Mesenteric fat pad (tissue), 1 donor: ENCODE data around the gene CD44. TPM values are rescaled to one million over a fixed set of nuclear protein-coding genes. Genes with fewer than 3 reads are reported as not detected.

ENCODE experiments used
- DNase-seq: peaks from one replicate; pipeline ENCODE4 v3.0.0-alpha.2; 2020; ENCODE audit warnings: low spot score
- total RNA-seq: library from RNA; stranded (reverse); fragmentation: NEBNext Ultra II Directional; extraction: Animal tissue kit (Norgen Biotek cat#: 25700); gene quantifications from one replicate; pipeline ENCODE4 v1.2.1, GENCODE V29; 2021
- donor health status: DM: yes; HTN: yes; CAD: no.

Gene CD44
- total RNA-seq, 1 donor from 2014 or later: 280 TPM

DNA sequence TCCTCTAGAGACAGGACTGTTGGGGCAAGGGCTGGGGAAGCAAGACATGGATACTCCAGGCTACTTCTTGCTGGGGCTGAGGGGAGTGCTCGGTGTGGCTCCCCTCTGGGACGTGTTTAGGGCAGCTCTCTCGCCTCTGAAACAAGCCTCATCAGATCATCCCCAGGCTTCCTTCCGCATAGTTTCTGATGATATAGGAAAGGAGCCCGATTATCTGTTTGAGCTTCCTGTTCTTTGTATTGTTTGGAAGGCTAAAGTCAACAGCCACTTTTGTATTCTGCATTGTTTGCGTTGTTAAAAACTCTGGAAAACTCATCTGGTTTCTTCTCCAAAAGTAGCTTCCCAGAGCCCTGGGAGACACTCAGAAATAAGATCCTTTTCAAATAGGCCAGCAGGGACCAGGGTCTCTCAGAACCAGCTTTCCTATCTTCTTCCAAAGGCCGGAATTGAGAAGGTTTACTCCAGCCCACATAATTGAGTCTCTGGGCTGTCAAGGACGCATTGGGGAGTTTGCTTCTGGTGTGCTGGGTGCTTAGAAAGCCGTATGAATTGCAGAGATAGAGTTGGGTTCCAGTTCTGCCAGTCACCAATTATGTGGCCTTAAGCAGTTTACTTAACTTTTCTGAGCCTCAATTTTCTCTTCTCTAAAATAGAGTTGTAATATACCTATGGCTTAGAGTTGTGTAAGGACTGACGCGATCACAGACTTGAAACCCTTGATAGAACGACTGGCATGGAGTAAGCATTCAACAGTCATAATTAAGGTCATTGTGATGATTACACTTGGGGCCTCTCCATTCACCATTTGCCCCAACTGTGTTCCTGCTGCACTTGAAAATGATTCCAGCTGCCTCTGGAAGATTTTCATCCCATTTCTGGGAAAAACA, 19.1 kb downstream of the CD44 start:
- no peak for DNase-seq

DNA sequence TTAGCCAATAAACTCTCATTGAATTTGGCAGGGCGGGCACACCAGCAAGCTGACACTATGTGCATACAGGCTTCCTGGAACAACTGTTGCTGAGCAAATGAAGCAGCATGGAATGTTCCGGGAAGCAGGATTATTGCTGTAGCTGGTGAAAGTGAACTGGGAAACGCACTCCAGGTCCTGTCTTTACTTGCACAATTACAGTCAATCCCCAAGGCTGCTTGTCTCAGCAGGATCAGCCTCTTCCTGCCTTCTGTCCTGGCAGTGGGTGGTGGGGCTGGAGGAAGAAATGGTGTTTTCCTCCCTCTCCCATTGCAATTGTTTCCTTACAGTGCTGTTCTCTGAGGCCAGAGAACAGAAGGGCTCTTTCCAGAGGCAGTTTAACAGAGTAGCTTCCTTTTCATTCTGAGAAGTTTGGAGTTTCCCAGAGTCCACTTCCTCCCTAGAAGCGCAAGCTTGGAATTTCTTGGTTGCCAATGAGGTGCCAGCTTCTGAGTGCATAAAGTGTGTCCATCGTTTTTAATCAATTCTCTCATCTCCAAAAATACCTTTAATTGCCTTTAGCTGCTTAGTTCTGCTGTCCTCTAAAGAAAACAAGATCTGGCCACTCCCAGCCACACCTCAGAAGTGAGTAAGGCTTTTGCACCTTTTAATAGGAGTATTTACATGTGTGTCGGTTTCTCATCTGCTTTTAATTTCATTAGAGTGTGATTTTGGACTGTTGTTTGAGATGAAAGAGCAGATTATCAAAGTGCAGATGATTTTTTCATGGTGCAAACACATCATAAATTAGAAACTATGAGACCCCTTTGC, 19.9 kb downstream of the CD44 start:
- DNase-seq: no peak

DNA sequence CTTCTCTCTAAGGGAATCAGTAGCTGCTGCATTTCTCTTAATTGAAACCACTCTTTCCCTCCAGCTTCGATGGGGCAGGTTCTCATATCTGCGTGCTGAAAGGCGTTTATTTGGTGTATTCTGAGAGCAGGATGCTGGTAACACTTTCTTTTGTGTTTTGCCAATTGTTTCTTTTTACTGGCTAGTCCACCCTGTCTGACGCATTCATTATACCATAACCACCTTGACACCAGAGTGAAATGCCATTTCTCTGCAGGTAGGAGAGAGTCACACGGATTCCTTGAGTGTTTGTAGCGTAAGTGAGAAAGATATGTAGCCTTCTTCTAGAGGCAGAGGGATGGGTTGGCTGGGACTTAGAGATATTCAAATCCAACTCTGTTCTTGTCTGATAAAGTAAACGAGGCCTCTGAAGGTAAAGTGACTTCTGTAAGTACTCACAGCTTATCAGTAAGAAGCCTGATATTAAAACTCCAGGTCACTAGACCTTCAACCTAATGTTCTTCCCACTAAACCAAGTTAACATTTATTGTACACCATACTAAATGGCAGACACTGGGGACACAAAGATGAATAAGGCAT, 21.4 kb downstream of the CD44 start:
- DNase-seq: no peak

DNA sequence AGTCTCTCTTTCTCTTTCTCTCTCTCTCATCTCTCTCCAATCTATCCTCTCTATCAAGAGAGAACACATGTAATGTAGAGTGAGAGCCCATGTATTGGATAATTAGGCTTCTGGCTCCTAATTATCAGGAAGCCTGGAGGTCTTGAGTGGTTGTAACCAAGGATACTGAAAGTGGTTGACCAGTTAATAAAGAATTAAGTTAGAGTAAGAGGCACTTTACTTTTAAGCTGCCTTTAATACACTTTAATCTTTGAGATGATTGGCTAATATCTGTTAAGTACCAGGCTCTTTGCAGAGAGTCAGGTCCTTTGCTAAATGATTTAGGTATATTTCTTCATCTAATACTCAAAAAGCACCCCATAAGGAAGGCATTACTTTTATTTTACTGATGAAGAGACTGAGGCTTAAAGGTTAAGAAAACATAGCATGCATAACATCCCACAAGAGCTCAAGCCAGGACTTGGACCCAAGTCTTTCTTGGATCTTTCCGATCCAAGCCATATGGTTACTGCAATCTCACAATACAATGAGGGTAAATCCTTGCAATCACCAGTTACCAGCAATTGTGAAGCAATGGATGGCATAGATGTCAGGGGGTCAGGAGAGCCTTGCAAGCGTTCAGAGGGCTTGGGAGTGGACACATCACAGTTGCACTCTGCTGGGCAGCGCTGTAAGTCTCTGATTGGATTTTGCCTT, 22.1 kb downstream of the CD44 start:
- DNase-seq: no peak

DNA sequence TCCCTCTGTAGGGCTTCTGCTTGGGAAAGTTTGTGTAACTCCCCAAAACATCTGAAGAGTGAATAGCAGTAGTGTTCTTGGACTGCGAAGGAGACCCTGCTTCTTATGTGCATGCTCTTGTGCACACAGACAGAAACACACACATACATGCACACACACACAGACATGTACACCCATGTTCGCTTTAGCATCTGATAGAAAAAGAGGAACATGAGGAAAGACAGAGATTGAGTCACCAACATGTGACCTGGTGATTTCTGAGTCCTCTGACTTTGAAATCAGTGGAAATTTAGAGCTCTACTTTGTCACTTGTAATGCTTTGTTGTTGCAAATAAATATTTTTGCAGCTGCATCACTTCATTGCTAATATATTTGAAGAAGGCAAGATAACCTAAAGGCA, 23.8 kb downstream of the CD44 start:
- no peak for DNase-seq

DNA sequence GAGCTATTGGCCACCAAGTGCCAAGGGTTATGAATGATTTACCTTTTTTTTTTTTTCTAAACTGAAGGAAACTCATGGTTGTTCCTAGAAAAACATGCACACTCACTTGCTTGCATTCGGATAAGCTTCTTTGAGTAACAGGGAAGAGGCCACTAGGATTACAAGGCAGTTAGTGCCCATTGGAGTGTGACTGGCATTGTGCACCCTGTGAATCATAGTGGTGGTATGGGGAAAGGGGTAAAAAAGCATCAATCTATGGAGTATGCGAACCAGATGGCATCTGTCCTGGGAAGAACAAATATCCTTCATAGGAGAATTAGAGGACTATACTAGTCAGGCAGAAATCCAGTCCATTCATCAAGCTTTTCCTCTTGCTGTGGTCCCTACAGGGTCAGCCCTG, 24.2 kb downstream of the CD44 start:
- DNase-seq: no peak

DNA sequence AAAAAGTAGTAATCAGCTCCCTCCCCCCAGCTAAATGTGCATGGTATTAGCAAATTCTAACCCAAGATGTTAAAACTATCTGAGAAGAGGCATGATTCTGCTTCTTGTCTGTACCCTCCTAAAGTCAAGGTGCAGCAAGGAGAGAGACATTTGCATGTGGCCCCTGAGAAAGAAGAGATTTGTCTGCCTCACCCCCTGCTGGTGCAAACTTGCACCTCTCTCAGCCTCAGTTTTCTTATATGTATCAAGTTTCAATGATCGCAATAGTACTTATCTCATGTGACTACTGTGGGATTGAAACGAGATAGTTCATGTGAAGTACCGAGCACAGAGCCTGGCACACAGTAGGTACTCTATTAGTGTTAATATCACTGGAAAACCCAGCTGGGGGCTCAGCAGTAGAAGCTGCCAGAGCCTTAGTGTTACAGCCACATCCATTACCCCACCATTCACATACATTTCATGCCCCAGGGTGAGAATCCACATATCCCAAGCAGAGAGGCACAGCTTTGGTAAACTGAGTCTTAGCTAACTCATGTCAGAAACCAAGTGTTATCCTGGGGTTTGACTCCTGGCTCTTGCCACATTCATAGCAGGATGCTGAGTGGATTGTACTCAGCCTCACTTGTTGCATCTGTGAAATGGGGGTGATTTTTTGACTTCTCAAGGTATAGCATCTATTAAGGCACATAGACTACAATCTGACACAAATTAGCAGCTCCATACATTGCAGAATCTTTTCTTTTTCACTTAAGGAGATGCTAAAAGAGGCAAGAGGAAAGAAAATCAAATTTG, 24.9 kb downstream of the CD44 start:
- DNase-seq: no peak

DNA sequence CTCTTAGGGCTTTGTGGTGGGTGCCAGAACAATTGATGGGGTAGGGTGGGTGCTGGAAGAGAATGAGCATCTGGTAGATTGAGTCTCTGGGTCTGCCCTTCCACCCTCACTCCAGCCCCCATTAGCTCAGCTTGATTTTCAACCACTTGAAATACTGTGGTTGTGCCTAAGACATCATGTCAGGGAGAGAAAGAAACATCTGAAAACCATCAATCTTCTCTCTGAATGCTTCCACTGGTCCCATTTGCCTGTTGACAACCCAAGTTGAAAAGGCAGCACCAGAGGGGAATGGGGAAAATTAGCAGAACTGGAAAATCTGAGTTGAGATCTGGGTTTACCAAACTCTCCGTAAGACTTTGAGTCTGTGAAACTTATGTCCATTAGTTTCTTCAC, 26.1 kb downstream of the CD44 start:
- DNase-seq: no peak

DNA sequence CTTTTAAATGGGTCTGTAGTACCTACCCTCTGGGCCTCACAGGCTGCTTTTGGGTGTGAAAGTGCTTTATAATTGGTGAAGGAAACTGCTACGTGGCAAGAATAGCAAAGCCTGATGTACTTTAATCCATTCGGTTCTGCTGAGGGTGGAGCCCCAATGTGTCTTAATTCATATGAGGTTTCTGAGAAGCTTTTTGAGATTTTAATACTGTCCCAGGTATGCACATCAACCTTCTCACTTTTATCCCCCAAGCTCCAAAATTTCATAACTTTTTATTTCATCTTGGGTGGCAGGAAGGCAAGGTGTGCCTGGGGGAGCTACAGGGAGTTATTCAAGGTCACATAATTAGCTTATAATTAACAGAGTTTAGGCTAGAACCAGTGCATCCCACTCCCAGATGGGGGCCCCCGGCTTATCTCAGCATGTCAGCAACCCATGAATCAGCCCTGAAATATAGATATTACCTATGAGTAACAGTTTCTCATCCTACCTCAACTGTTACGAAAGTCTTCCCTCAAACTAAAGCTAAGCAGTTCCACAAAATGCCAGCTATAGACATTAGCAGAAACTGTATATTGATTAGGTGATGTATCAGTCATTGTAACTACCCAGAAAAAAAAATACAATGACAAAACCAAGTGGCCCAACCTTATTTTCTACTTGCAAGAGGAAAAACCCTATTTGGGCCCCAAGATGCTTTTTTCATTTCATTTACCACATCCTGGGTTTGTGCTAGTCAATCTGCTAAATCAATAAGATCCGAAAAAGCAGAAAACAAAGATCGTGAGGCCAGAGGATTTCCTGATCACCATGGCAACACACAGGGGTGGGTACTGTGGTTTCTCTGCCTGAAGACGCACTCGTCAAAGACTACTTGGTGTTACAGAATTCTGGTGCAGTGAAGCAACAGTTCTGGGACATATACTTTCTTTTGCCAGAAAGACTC, 26.7 kb downstream of the CD44 start:
- no peak for DNase-seq

DNA sequence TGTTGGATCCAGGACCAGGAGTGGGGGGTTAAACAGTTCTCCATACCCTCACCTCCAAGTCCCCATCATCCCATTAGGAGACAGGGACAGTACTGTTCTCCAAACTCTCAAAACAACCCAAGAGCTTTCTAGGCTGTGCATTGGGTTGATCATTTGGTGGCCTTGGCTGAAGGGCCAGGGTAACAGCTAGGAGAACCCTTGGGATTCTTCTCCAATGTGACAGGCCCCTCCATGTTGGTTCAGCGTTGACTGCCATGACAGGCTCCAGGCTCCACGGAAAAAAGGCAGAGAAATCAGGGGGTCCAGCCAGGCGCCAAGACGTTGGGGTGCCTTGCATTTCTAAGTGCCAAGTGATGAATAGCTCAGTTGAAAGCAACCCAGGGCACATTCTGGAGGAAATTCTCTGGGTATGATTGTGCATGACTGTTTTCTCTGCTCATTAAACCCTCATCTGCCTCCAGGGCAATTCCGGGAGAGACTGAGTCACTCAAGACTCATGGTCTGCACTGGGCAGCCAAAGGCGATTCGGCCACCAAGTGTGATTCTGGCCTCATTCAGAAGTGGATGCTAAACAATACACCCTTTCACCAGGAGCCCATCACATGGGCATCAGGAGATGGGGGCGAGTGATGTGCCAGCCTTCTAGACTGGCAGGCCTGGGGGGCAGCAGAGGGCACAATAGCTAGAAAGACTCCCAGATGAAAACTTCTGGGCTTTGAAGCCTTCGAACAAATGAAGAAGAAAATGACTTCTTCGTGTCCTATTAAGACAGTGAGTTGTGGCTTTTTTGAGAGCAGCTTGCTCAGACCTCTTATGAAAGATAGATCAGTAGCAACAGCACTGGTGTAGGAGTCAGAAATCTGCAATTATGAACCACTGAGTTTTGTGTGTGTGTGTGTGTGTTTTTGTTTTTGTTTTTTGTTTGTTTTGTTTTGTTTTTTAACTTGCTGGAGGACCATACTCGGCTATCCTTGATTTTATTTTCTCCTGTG, 27.7 kb downstream of the CD44 start:
- no peak for DNase-seq

DNA sequence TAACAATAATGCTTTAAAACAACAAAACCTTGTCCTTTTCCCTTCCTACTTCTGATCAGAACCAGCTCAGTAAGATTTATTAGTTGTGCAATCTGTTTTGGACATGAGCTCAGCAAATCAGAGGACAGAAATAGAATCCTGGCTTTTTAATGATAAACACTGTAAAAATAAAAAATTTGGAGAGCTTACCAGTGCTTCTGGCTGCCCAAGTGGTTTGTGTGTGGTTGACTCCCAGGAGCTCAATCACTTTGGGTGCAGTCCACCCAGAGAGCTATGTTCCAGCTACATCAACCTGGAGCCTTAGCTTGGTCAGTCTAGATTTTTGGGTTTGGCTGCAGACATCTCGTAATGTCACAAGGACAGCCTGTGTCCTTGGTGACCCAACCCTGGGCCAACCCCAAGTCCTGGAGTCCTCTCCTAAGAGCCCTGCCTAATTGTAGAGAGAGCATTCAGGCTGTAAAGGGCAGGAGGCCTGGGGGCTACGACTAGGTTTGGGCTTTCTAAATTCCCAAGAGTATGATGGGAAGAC, 28.5 kb downstream of the CD44 start:
- no peak for DNase-seq

DNA sequence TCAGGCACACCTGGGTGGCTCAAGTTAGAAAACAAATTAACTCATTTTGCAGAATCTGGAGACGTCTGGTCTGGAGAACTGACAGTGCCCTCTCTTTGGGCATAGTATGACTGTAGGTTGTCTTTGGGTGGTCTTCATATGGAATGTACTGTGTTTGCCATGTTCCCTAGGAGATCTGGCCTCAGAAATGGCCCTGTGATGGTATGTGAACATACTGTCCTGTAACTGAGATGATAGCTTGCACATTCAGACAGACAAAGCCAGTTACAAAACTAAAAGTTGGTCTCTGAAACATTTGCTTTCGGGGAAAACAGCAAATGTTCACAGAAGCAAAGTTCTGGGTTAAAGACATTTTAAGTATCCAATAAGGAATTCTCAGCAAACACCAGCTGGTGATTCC, 29.7 kb downstream of the CD44 start:
- DNase-seq: no peak

DNA sequence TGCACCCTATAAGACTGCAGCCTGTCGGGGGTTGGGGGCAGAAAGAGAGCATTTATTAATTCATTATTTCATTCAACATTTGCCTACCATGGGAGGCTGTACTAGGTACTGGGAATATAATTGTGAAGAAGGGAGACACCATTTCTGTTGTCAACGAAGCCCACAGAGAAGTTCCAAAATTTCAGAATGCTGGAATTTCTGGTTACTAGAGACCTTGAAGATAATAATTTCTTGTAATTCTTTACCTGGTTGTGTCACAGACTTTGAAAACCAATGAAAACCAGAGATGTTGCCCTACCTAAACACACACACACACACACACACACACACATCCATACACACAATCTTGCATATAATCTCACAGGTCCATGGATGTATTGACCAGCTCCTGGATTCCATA, 30.1 kb downstream of the CD44 start:
- DNase-seq: no peak

DNA sequence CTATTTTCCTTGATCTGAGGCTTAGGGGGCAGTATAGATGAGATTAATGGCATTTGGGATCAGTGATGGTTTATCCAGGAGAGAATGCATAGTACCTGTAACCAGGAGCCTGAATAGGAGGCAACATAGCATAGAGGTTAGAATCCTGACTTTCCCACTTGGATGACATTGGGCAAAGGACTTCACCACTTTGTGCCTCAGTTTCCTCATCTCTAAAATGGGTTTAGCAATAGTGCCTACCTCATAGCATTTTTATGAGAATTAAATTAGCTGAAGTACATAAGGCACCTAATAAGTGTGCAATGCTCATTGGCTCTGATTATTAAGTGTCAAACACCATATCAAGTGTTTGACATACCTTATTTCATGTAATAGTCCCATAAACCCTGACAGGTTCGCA, 30.8 kb downstream of the CD44 start:
- no peak for DNase-seq

DNA sequence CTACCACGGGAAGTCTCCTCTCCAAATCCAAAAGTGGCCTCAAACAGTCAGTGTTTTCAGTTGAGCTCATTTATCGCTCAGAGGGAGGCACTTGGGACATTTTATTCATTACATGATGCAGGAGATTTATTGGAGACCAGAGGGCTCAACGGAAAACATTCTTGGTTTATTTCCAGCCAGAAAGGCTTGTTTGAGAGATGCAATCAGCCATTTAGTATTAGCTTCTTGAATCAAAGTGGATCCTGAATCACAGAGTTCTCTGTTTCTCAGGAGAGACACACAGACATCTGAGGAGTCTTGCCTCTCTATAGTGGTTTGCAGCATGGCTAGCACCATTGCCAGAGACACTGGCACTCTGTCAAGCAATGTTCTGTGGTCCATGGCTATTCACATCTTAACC, 31.5 kb downstream of the CD44 start:
- DNase-seq: no peak

DNA sequence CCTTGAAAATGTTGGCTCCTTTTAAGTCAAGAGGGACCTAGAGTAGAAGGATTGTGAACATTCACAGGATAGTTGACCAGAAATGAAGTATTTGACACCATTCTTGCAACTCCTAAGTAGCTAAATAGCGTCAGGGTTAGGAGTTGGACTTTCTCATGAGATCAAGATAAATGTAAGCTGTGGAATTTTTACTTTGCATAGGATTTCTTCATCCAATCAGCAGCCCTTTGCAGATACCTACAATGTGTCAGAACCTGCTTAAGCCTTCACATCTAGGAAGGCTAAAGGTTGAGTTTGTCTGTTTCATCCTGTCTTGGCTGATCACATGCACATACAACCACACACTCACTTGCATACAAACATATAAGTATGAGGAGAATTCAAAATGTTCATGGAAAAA, 32.3 kb downstream of the CD44 start:
- no peak for DNase-seq

DNA sequence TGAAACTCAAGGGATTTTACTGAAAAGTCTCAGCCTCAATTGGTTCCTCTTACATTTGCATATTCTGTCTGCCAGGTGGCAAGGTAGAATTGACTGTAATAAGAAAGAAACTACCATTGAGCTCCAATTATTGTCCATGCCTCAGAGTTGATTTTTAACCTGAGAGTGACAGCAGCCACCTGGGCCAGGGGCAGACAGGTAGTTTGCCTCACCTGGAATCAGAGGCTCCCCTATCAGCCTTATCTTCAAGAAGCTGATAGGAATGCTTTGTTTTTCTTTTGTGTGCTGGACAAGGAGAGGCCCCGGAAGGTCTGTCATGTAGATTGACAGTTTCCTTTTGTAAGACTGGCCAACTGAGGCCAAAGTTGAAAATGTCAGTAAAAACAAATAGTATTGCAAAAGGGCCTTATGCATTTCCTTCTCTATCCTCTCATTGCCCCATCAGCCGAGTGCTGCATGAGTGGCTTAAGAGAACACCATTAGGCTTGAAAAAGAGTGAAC, 34.1 kb downstream of the CD44 start:
- no peak for DNase-seq
